ENCODE data around the gene ZBTB7C. TPM values are rescaled to one million over a fixed set of nuclear protein-coding genes. Genes with fewer than 3 reads are reported as not detected.

Gene ZBTB7C
- polyA plus RNA-seq, 1 of the 3 experiments (the other 2 are of a cell fraction): 0.05 TPM

DNA sequence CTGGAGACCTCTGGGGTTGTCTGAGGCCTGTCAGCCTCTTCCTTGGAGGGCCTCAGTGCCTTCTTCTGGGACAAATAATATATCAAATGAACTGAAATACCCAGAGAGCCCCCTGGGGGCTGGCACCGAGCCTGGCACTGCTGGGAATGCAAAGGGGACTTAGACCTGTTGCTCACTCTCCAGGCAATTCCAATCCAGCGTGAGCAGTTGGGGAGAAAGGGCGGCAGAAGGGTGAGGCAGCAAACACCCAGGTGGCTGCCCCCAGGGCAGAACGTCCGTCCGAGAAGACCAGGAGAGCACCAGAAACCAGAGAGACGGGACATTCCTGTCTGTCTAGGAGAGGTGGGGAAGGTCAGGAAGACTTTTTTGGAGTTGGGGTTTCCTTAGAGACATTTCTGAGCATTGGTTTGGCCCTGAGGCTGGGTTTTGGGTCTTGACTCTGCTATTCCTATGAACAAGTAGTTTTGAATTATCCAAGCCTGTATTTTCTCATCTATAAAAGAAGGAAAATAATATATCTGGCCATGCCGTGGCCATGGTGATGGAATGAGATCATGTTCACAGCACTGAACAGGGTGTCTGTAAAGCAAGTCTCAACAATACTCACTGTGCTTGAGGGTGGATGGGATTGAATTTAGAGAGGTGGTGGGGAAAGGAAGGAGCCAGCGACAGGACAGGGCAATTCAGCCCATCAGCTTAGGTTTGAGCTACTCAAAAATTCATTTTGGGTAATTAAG lies 44.3 kb upstream of the ZBTB7C start:
- H4K20me1 ChIP-seq (ENCODE audit: insufficient read depth): no peaks in the 10 kb centered on the region
- no peak overlapping the region for H3K9ac ChIP-seq
- no peaks in the 10 kb centered on the region for H3K36me3 ChIP-seq (replicated peaks in 1 of 2; ENCODE audit: control insufficient read depth in 1 of 2, insufficient read depth in 2 of 2, low read length in 1 of 2)
- H3K4me1 ChIP-seq (ENCODE audit: control insufficient read depth in 1 of 2, insufficient read depth in 2 of 2, low read depth in 1 of 2, low read length in 1 of 2): peaks cover 0 to 24% of the 10 kb centered on the region in 2 experiments; a peak in 1 of 4 replicates
- H3K27ac ChIP-seq (ENCODE audit: low read depth in 2 of 2, low read length in 1 of 2): no peak overlapping the region; a peak in 1 of 4 replicates
- H3F3A ChIP-seq (replicated peaks; ENCODE audit: insufficient read depth): no peaks in the 10 kb centered on the region
- no peaks in the 10 kb centered on the region for H3K9me3 ChIP-seq
- ChIA-PET POLR2A (no interaction called here), CTCF (interaction anchor here (1.2 to 13.0 kb wide), 8 partner anchors 7 to 430 kb away, joined by 3 to 164 read pairs (median 8); no protein-coding TSS in a partner anchor)
- no peak overlapping the region for H3K4me3 ChIP-seq (ENCODE audit: low read depth in 2 of 2, low read length in 1 of 2)
- no peak overlapping the region for H3K4me2 ChIP-seq
- no peaks in the 10 kb centered on the region for H3K9me2 ChIP-seq
- no peaks in the 10 kb centered on the region for H3K79me2 ChIP-seq (ENCODE audit: insufficient read depth)
- no peak for DNase-seq
- TF ChIP-seq YY1 (IDR thresholded peaks at IDR 0.05; ENCODE audit: low read depth) (no peak), ELF1 (IDR thresholded peaks at IDR 0.05) (no peak), SIN3A (IDR thresholded peaks at IDR 0.05; ENCODE audit: borderline replicate concordance, low read depth, low read length) (no peak), POLR2AphosphoS5 (IDR thresholded peaks at IDR 0.05; ENCODE audit: low read depth, low read length) (no peak), JUND (IDR thresholded peaks at IDR 0.05) (no peak), GABPA (IDR thresholded peaks at IDR 0.05; ENCODE audit: low read depth) (no peak), MXI1 (IDR thresholded peaks at IDR 0.05; ENCODE audit: low read depth, low read length) (no peak), MEF2A (IDR thresholded peaks at IDR 0.05; ENCODE audit: borderline replicate concordance, low read depth) (no peak), RXRA (IDR thresholded peaks at IDR 0.05; ENCODE audit: borderline replicate concordance, low read depth) (no peak), EP300 (IDR thresholded peaks at IDR 0.05; ENCODE audit: borderline replicate concordance in 1 of 2, low read depth in 1 of 2, low read length in 1 of 2) (no peak), RAD21 (IDR thresholded peaks at IDR 0.05; ENCODE audit: low read length) (no peak), PBX3 (IDR thresholded peaks at IDR 0.05) (no peak), USF2 (IDR thresholded peaks at IDR 0.05; ENCODE audit: borderline replicate concordance, low read depth, low read length) (no peak), FOXJ3 (CRISPR knock-in tag; IDR thresholded peaks at IDR 0.05) (no peak)
- TF ChIP-seq, protein P1, sequence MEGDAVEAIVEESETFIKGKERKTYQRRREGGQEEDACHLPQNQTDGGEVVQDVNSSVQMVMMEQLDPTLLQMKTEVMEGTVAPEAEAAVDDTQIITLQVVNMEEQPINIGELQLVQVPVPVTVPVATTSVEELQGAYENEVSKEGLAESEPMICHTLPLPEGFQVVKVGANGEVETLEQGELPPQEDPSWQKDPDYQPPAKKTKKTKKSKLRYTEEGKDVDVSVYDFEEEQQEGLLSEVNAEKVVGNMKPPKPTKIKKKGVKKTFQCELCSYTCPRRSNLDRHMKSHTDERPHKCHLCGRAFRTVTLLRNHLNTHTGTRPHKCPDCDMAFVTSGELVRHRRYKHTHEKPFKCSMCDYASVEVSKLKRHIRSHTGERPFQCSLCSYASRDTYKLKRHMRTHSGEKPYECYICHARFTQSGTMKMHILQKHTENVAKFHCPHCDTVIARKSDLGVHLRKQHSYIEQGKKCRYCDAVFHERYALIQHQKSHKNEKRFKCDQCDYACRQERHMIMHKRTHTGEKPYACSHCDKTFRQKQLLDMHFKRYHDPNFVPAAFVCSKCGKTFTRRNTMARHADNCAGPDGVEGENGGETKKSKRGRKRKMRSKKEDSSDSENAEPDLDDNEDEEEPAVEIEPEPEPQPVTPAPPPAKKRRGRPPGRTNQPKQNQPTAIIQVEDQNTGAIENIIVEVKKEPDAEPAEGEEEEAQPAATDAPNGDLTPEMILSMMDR (IDR thresholded peaks at IDR 0.05): no peak
- TF ChIP-seq, protein P2, sequence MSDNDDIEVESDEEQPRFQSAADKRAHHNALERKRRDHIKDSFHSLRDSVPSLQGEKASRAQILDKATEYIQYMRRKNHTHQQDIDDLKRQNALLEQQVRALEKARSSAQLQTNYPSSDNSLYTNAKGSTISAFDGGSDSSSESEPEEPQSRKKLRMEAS (IDR thresholded peaks at IDR 0.05; ENCODE audit: low read depth): no peak
- 80% methylated on average over 8 of the region's 9 CpGs for WGBS (ENCODE audit: low lambda C conversion rate)
- no peak overlapping the region for H2AFZ ChIP-seq (ENCODE audit: low read depth)
- peaks cover 22% of the 10 kb centered on the region; the same call in 1 of the 2 replicates for H3K27me3 ChIP-seq (ENCODE audit: insufficient read depth)

Measured in SK-N-SH (cell line).